GM12892 (cell line): ENCODE results near the gene PPP6R2.

Source experiments
- POLR2A ChIP-seq: IDR thresholded peaks from 2 replicates; pipeline ENCODE4 v1.6.1; 2011; ENCODE audit warnings: low read depth, low read length, control low read depth
- POLR2AphosphoS5 ChIP-seq: IDR thresholded peaks from 2 replicates; pipeline ENCODE4 v1.6.1; 2011; ENCODE audit warnings: low read depth, low read length, control low read depth

GRCh38 chr22:50317178-50317577 lies 25.9 kb upstream of the PPP6R2 start:
- TF ChIP-seq POLR2A (no peak), POLR2AphosphoS5 (no peak)
